DMS53 treated with DMSO at 0.1 percent for 48 hours (cell line): ENCODE data around the gene CACNA1H.

Experiments used
- DNase-seq: peaks from one replicate; lab custom pipeline; 2025; ENCODE audit not compliant: unreplicated experiment; lab: John Stamatoyannopoulos, UW

The CACNA1H gene

GRCh38 chr16:1122398-1122765 lies 30.5 kb upstream of the CACNA1H start:
- DNase-seq: no peak

DNA sequence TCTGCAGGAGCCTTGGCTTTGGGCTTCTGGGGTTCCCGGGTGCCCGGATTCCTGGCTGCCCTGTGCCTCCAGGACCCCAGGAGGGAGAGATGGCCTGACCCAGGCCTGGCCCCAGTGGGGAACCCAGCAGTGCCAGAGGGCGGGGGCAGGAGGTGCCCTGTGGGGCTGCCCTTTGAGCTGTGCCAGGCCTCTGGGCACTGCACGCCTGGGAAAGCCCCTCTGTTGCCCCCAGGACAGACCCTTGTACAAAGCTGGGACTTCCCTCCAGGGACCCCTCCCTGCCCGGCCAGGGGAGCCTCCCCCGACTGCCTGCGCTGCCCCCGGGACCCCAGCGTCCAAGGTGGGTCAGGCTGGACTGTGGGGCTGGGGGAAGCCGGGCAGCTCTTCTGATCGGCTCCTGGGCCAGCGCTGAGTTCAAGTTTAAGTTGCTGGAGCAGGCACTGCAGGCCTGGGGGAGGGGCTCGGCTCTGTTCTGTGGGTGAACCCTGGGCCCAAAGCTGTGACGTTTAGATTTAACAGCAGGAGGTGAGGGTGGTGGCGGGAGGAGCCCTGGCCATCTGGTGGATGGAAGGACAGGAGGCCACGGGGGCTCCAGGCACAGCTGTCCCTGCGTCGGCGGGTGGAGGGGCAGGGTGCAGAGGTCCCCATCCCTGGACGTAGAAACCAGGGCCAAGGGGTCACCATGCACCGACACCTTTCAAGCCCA lies 29.2 kb upstream of the CACNA1H start:
- DNase-seq: no peak

- no peak for DNase-seq
Observed at GRCh38 chr16:1124291-1124690, 28.6 kb upstream of the CACNA1H start.

DNA sequence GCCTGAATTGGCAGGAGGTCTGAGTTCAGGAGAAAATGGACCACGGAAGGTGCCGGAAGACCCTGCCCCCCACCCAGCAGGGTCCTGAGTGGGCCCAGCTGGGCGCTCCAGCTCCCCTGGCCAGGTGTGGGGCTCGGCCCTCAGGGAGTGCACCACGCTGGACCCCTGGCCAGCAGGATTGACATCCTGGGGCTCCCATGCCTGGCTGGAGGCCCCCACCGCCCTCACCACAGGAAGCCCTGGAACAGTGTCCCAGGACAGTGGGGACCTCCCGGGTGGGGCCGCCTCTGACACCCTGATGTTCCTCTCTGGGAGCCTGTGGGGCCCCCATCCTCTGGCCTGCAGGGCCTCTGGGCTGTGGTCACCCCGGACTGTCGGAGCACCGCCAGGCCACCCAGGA lies 28.1 kb upstream of the CACNA1H start:
- DNase-seq: no peak

DNA sequence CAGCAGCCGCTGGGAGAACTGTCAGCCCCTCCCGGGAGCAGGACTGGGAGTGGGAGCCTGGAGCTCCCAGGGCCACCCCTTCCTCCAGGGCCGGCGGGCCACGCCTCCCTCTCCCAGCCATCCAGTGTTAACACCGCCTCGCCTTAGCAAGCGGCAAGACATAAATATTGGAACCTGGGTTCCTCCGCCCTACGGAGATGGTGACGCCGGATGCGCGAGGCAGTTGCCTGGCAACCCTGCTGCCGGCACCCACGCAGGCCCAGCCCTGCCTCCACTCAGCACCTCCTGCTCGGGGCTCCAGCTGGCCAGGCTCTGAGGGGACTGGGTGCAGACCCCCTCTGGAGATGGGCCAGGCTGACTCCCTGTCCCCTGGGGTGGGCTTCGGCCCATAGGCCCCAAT lies 27.4 kb upstream of the CACNA1H start:
- no peak for DNase-seq

DNA sequence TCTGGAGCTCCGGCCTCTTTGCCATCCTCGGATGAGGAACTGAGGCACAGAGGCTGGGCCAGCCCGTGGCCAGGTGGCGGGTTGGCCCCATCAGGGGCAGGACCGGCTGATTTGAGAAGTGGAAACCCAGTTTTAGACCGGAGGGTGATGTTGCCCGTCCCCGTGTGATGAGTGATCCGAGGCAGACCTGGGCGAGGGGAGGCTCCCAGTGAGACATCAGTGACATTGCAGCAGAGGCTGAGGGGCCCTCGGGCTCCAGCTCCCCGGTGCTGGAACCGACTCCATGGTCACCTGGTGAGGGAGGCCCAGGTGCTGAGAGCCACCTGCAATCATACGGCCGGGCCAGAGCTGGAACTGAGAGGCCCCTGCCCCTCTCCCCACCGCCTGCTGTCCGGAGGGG lies 26.9 kb upstream of the CACNA1H start:
- DNase-seq: no peak

DNA sequence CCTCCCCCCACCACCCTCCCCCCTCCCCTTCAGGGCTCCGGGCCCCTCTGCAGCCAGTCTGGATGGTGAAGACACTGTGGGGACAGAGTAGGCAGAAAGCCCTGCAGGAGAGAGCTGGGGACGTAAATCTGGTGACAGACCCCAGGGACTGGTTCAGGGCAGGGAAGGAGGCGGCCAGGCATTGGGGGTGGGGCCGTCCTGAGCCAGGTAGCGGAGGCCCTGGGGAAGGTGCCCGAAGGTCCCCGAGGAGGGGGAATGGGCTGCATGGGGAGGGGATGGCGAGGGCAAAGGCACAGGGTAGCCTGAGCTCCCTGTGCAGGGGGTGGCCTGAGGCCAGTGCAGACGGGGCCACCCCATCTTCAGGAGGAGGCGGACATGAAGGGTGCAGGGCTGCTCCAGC lies 26.3 kb upstream of the CACNA1H start:
- no peak for DNase-seq

DNA sequence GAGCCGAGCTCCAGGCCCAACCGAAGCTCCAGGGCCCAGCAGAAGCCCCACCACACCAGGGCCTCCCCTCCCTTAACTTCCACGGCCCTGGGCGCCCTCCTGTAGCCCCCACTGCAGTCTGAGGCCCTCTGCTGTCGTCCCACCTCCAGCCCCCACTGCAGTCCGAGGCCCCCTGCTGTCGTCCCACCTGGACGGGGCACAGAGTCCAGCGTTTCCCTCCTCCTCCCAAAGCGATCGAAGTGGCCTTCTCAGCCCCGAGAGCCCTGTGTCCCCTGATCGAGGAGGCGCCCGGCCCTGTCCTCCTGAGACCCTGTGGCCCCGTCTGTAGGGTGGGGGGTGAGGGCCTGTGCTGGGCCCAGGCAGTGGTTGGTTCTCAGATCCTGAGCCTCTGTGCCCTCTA lies 25.8 kb upstream of the CACNA1H start:
- no peak for DNase-seq

- no peak for DNase-seq
Observed at GRCh38 chr16:1127971-1128715, 24.8 kb upstream of the CACNA1H start.

DNA sequence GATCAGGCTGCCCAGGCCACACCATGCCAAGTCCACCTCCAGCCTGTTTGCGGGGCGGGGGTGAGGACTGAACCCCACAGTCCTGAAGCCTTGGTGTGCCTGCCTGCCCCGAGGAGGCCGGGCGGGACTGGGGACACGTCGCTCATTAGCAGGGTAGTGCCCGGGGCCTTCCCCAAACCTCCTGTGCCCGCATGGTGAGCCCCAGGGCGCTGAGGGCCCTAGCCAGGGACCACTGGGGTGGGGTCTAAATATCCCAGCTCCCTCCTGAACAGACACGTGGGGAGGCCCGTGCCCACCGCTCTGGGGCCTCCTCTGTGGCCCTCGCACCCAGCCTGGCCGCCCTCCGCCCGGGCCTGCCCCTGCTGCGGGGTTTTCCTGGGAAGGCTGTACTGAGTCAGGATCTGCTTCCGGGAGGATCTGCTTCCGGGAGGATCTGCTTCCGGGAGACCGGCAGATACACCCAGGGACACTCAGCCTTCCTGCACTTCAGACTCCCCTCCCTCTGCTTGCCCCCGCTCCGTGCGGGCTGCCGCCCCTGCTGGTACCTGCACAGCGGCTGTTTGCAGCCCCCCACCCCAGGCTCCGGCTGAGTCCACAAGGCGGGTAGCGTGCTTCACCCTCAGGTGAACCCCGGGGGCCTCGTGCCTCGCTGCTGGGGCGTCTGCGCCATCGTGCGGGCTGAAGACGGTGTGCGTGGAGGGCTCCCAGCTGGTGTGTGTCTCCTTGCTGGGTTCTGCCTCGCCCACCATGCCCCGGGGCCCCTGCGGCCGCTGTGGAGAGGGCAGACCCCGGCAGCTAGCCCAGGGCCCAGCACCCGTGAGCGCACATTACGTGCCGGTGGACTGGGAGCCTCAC lies 23.6 kb upstream of the CACNA1H start:
- DNase-seq: no peak

GRCh38 chr16:1130382-1130781 lies 22.5 kb upstream of the CACNA1H start:
- DNase-seq: no peak

DNA sequence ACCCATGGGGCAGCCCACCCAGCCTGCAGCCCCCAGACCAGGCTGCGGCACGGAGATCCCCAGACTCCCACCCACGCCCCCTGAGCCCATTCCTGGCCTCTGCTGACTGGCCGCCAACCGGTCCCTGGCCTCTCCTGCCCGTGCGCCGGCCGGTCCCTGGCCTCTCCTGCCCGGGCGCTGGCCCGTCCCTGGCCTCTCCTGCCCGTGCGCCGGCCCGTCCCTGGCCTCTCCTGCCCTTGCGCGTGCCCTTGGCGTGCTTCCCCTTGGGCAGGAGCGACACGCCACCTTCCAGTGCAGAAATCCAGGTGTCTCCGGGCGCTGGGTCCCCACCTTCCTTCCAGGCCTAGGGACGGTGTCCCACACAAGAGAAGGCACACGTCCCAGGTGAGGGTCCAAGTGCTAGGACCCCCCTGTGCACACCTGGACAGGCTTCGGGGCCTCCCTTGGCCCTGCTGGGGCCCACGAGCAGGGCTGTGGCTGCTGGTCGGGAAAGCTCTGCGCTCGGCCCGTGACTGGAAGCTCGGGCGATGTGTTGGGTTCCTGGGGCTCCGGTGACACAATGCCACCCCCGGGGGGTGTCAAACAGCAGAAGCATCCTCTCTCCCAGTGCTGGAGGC lies 21.4 kb upstream of the CACNA1H start:
- DNase-seq: no peak

DNA sequence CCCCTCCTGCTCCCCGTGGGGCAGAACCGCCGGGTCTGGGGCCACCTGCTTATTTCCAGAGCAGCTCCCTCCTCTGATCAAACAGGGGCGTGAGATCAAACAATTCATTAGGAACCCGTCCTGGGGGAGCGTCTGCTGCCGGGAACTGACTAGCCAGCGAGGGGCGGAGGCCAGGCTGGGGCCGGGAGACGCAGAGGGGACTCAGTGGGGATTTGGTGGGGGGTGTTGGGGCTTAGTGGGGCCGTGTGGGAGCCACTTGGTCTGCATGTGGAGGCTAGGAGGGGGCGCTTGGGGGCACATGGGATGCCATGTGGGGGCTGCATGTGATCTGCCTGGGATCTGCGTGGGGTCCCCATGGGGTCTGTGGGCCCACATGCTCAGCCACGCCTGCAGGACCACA lies 20.5 kb upstream of the CACNA1H start:
- DNase-seq: no peak

DNA sequence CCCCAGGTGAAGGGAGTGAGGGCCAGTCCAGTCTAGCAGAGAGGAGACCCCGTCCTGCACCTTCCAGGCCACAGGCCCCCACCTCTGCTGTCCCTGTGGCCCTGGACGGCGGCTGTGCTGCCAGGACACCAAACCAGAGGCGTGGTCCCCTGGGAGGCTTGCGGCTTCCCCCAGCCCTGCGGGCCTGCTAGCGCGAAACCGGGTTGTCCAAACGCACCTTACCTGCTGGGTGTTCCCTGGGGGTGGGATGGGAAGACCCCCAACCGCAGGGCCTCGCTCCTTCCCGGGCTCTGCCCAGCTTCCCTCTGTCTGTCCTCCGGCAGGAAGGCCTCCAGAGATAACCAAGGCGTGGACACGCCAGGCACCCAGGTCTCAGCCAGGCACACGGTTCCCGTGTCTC lies 19.6 kb upstream of the CACNA1H start:
- no peak for DNase-seq

- no peak for DNase-seq
Observed at GRCh38 chr16:1133810-1134520, 18.9 kb upstream of the CACNA1H start.

DNA sequence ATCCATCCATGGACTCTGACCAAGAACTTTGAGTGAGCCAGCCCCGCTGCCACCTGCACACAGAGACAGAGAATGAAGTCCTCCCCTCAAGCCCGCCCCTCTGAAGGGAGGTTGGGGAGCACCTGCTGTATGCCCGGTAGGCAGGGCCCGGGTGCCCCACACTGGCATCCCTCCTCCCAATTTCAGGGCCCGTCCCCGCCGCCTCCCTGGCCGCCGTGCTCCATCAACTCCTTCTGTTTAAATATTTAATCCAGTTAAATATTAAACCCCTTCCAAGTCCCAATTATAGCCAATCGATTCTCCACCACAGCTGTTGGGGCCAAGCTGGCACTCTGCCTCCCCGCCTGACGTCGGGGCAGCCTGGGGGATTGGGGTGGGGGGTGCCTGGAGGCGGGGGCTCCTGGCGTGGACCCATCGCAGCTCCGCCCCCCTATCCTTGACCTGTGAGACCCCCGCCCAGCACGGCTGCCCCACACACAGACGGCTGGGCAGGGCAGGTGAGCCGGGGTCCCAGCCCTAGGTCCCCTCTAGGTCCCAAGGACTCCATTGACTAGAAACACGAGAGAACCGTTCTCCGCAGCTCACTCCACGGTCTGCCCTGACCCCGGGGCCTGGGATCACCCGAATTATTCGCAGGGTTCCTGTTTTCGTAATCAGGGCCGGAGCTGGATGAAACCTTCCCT lies 18.0 kb upstream of the CACNA1H start:
- DNase-seq: no peak

DNA sequence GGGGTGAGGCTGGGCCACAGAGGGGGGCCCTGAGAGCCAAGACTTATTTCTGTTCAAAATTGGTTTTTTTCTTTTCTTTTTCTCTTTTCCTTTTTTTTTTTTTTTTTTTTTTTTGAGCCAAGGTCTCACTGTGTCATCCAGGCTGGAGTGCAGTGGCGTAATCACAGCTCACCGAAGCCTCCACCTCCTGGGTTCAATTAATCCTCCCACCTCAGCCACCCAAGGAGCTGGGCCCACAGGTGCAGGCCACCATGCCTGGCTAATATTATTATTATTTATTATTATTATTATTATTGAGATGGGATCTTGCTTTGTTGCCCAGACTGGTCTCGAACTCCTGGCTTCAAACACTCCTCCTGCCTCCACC lies 17.5 kb upstream of the CACNA1H start:
- DNase-seq: no peak

- no peak for DNase-seq
Observed at GRCh38 chr16:1137604-1138003, 15.3 kb upstream of the CACNA1H start.

DNA sequence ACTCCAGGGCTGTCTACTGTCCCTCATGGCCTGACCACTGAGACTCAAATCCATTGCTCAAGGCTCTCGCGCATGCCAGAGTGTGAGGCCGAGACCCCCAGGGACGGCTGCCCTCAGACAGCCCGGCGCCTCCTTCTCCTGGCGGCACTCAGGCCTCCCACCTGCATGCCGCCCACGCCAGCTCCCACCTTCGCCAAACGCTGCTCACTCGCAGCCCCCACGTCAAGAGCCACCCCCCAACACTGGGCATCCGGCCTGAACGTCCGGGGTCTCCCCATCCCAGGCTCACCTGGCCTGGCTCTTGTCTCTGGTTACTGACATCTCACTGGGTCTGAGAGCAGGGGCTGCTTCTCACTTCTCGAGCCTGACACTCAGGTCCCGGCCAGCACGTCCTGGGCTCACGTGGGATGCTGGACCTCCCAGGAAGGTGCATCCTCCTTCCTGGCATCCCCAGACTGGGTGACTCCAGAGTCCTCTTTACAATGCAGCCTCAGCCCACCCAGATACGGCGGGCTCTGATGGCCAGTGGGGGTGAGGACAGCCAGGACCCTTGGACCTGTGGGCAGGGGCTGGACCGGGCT lies 12.2 kb upstream of the CACNA1H start:
- DNase-seq: no peak

DNA sequence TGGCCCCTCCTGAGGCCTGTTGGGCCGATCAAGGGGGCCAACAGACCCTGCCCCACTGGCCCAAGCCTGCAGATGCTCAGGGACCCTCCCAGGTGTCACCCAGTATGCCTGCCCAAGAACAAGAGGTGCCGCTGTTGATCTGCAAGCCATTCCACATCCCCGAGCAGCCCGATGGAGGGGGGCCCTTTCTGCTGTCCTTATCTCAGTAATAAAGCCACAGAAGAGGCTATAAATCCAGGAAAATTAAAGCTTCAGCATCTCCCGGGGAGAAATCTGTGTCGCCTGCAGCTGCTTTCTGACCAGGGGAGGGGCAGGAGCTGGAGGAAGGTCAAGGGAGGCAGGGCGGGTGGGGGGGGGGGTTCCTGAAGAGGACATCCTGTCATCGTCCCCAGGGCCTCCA lies 11.7 kb upstream of the CACNA1H start:
- DNase-seq: no peak
